OCI-LY7 (cell line): ENCODE measurements around the gene FAM227B. TPM values are rescaled to one million over a fixed set of nuclear protein-coding genes. Genes with fewer than 3 reads are reported as not detected.
"Not testable (repeated sequence)": the region's sequence is repeated elsewhere in the genome, so short reads cannot be mapped to it uniquely, and the experiment has no call there.

Experiments
- BruUV-seq: library from RNA; stranded (reverse); fragments of 400-500 nt; replicated peaks from 2 replicates; lab custom pipeline; 2021; lab: Mats Ljungman, UMichigan
- CTCF ChIA-PET: fragments of 300-600 bp; sonication (Branson Sonifier 250); formaldehyde crosslinking; loops from one replicate; lab custom pipeline; 2022; ENCODE audit warnings: antibody characterized with exemption; ENCODE audit not compliant: unreplicated experiment; lab: Charles Lee
- POLR2A ChIA-PET: fragments of 300-600 bp; sonication (Branson Sonifier 250); formaldehyde crosslinking; loops from one replicate; lab custom pipeline; 2022; ENCODE audit warnings: antibody characterized with exemption; lab: Charles Lee
- DNase-seq: peaks from one replicate; pipeline ENCODE4 v3.0.0-alpha.2; 2015; ENCODE audit warnings: low spot score
- H2AFZ ChIP-seq: fragments of 200-600 bp; sonication (generic), shearing (Covaris generic); 2 replicates; pipeline ENCODE4 v1.6.1; 2014; ENCODE audit warnings: mild to moderate bottlenecking, antibody characterized with exemption, low read length, moderate library complexity
- H3K27ac ChIP-seq: fragments of 200-600 bp; sonication (generic); 2 replicates; pipeline ENCODE4 v1.5.1; 2014; ENCODE audit warnings: mixed run types, low read depth, mild to moderate bottlenecking, moderate library complexity, low read length, inconsistent platforms; ENCODE audit not compliant: poor library complexity, severe bottlenecking
- H3K36me3 ChIP-seq: fragments of 200-600 bp; sonication (generic); 2 replicates; pipeline ENCODE4 v1.6.1; 2014; ENCODE audit warnings: mild to moderate bottlenecking, antibody characterized with exemption, low read length, moderate library complexity, mixed read lengths; ENCODE audit not compliant: insufficient read depth
- H3K4me1 ChIP-seq: fragments of 200-600 bp; sonication (generic); 2 replicates; pipeline ENCODE4 v1.5.1; 2014; ENCODE audit warnings: mild to moderate bottlenecking, low read length; ENCODE audit not compliant: insufficient read depth, poor library complexity, severe bottlenecking
- H3K4me2 ChIP-seq: fragments of 200-600 bp; sonication (generic); 2 replicates; pipeline ENCODE4 v1.6.1; 2014; ENCODE audit warnings: mild to moderate bottlenecking, low read length
- H3K4me3 ChIP-seq: fragments of 200-600 bp; sonication (generic); 2 replicates; pipeline ENCODE4 v1.5.1; 2014; ENCODE audit warnings: mild to moderate bottlenecking, low read depth, low read length; ENCODE audit not compliant: poor library complexity, severe bottlenecking
- H3K79me2 ChIP-seq: fragments of 200-600 bp; sonication (generic); 2 replicates; pipeline ENCODE4 v1.6.1; 2016; ENCODE audit warnings: low read depth, mild to moderate bottlenecking, low read length, moderate library complexity, mixed read lengths; ENCODE audit not compliant: insufficient read depth
- H3K9me2 ChIP-seq: fragments of 200-600 bp; sonication (generic); 2 replicates; pipeline ENCODE4 v1.6.1; 2016; ENCODE audit warnings: mild to moderate bottlenecking, low read length, mixed read lengths; ENCODE audit not compliant: insufficient read depth
- H3K9me3 ChIP-seq: fragments of 200-600 bp; sonication (generic); 2 replicates; pipeline ENCODE4 v1.6.1; 2014; ENCODE audit warnings: mild to moderate bottlenecking, mixed run types, low read length, mixed read lengths
- H4K20me1 ChIP-seq: fragments of 200-600 bp; sonication (generic); 2 replicates; pipeline ENCODE4 v1.6.1; 2014; ENCODE audit warnings: mild to moderate bottlenecking, antibody characterized with exemption, low read length, moderate library complexity, mixed read lengths; ENCODE audit not compliant: insufficient read depth
- CTCF ChIP-seq: fragments of 200-600 bp; sonication (generic); conservative IDR thresholded peaks from 2 replicates; pipeline ENCODE4 v1.5.1; 2014; ENCODE audit warnings: mild to moderate bottlenecking, antibody characterized with exemption, low read length, moderate library complexity, mixed read lengths
- EZH2phosphoT487 ChIP-seq: fragments of 200-600 bp; sonication (generic); IDR thresholded peaks from 2 replicates; pipeline ENCODE4 v1.6.1; 2018; ENCODE audit warnings: low read depth, borderline replicate concordance, mild to moderate bottlenecking, mixed run types, antibody characterized with exemption, low read length, moderate library complexity, mixed read lengths
- intact Hi-C: fragments of 100-400 bp; cut with micrococcal nuclease; formaldehyde crosslinking; loops from one replicate; pipeline ENCODE4 v1.10.0; 2022; ENCODE audit not compliant: unreplicated experiment
- total RNA-seq, 2 experiments: library from RNA; depleted of rRNA in 1 of 2; stranded (reverse); fragments of >200 nt in 1 of 2; shearing (Covaris generic) in 1 of 2; gene quantifications; 2 replicates each; pipeline ENCODE4 v1.2.3, GENCODE V29; 2014 to 2022

The FAM227B gene
- total RNA-seq, 2 experiments from 2014 or later: 2.9 to 6.2 TPM

GRCh38 chr15:49606594-49606993 lies 14.0 kb downstream of the FAM227B start:
- Histone ChIP-seq H3K9me3 (no peaks in the 10 kb centered on the region), H3K36me3 (no peaks in the 10 kb centered on the region), H3K9me2 (no peaks in the 10 kb centered on the region), H4K20me1 (no peaks in the 10 kb centered on the region), H3K4me1 (no peaks in the 10 kb centered on the region), H3K27ac (no peak overlapping the region), H2AFZ (no peak overlapping the region), H3K4me2 (no peak overlapping the region), H3K79me2 (no peaks in the 10 kb centered on the region), H3K4me3 (no peak overlapping the region)
- intact Hi-C loops: no loop called here
- POLR2A ChIA-PET: no interaction called here
- CTCF ChIA-PET: no interaction called here
- no peak for DNase-seq
- no peak for TF ChIP-seq CTCF
- no peak for TF ChIP-seq EZH2phosphoT487
- no TSS peak for BruUV-seq

- no peak overlapping the region for H3K4me2 ChIP-seq
- H3K27ac ChIP-seq: no peak overlapping the region
- BruUV-seq: no TSS peak
- H2AFZ ChIP-seq: no peak overlapping the region
- no peaks in the 10 kb centered on the region for H3K79me2 ChIP-seq
- CTCF ChIA-PET: no interaction called here
- no peak for TF ChIP-seq EZH2phosphoT487
- no peak for TF ChIP-seq CTCF
- DNase-seq: no peak
- H3K4me3 ChIP-seq: no peak overlapping the region
- H3K9me3 ChIP-seq: no peaks in the 10 kb centered on the region
- H3K4me1 ChIP-seq: no peaks in the 10 kb centered on the region
- H3K9me2 ChIP-seq: no peaks in the 10 kb centered on the region
- POLR2A ChIA-PET: interaction anchor here (0.6 kb wide), 1 partner anchor 12 kb away, joined by 3 read pairs; no protein-coding TSS in a partner anchor
- H3K36me3 ChIP-seq: no peaks in the 10 kb centered on the region
- intact Hi-C loops: no loop called here
- no peaks in the 10 kb centered on the region for H4K20me1 ChIP-seq
These were observed 15.0 kb downstream of the FAM227B start for GRCh38 chr15:49605588-49605987.

GRCh38 chr15:49604625-49605409 lies 15.8 kb downstream of the FAM227B start:
- Histone ChIP-seq H3K36me3 (no peaks in the 10 kb centered on the region), H2AFZ (no peak overlapping the region), H3K9me2 (no peaks in the 10 kb centered on the region), H3K27ac (no peak overlapping the region), H3K4me3 (no peak overlapping the region), H3K4me2 (no peak overlapping the region), H3K9me3 (no peaks in the 10 kb centered on the region), H4K20me1 (no peaks in the 10 kb centered on the region), H3K79me2 (no peaks in the 10 kb centered on the region), H3K4me1 (no peaks in the 10 kb centered on the region)
- CTCF ChIA-PET: no interaction called here
- POLR2A ChIA-PET: interaction anchor here (0.6 kb wide), 1 partner anchor 12 kb away, joined by 3 read pairs; no protein-coding TSS in a partner anchor
- DNase-seq: no peak
- TF ChIP-seq EZH2phosphoT487 (no peak), CTCF (no peak)
- intact Hi-C loops: no loop called here
- BruUV-seq: no TSS peak

- H3K4me3 ChIP-seq, H4K20me1 ChIP-seq, H3K4me1 ChIP-seq, H3K9me3 ChIP-seq, H3K9me2 ChIP-seq, H3K27ac ChIP-seq, DNase-seq, H2AFZ ChIP-seq, BruUV-seq, H3K4me2 ChIP-seq, H3K36me3 ChIP-seq, H3K79me2 ChIP-seq, intact Hi-C loops: not testable (repeated sequence)
- ChIA-PET POLR2A (interaction anchor here (0.6 kb wide), 1 partner anchor 587 kb away, joined by 3 read pairs; no protein-coding TSS in a partner anchor), CTCF (interaction anchor here (1.2 kb wide), 1 partner anchor 10 kb away, joined by 3 read pairs; no protein-coding TSS in a partner anchor)
These were observed 27.7 kb downstream of the FAM227B start for GRCh38 chr15:49592829-49593316.
